Adrenal gland (tissue), 5 donors: ENCODE results near the gene CIPC.

Experiments used
- CTCF ChIP-seq, 6 experiments: fragments of 450-650 bp in 4 of 6; fragments of 200-600 bp in 2 of 6; sonication (generic) in 1 of 6; IDR thresholded peaks; 1 replicate in 5 of 6; 2 replicates in 1 of 6; pipeline versions ENCODE4 v1.5.1 to v1.8.0; 2016 to 2021; ENCODE audit warnings: antibody characterized with exemption in 6 of 6, mild to moderate bottlenecking in 2 of 6, moderate library complexity in 1 of 6
- POLR2A ChIP-seq, 2 donors: fragments of 450-650 bp; IDR thresholded peaks; one replicate each; pipeline ENCODE4 v1.6.1; 2017; ENCODE audit warnings: antibody characterized with exemption in 2 of 2, mild to moderate bottlenecking in 2 of 2, moderate library complexity in 1 of 2
- donor health status: DM: no; HTN: no; CAD: no.

- TF ChIP-seq CTCF (IDR thresholded peaks at IDR 0.05) (no peak), POLR2A (IDR thresholded peaks at IDR 0.05) (no peak)
Observed at GRCh38 chr14:77097006-77097699, 905 bp upstream of the CIPC start.
